GM12878 (cell line): ENCODE measurements around the gene SCAMP1. TPM values are rescaled to one million over a fixed set of nuclear protein-coding genes. Genes with fewer than 3 reads are reported as not detected.

ENCODE experiments used
- ATAC-seq: fragments of 200-7000 bp; cut with Tn5 transposase; 3 replicates; pipeline ENCODE4 v1.9.1; 2020; ENCODE audit warnings: mild to moderate bottlenecking, moderate library complexity
- BruUV-seq: library from RNA; stranded (reverse); fragments of 400-500 nt; replicated peaks from 2 replicates; lab custom pipeline; 2021; lab: Mats Ljungman, UMichigan
- CTCF ChIA-PET: fragments of 300-600 bp; sonication (Branson Sonifier 250); formaldehyde crosslinking; extraction: SDS; loops from one replicate; lab custom pipeline; 2021; ENCODE audit warnings: inconsistent platforms; lab: Yijun Ruan, JAX
- POLR2A ChIA-PET: fragments of 350-600 bp; formaldehyde crosslinking; extraction: SDS; loops from one replicate; lab custom pipeline; 2021; ENCODE audit warnings: inconsistent platforms; lab: Charles Lee
- RAD21 ChIA-PET: fragments of 300-600 bp; sonication (Branson Sonifier 250); formaldehyde crosslinking; loops from one replicate; lab custom pipeline; 2023; ENCODE audit warnings: antibody characterized with exemption; ENCODE audit not compliant: unreplicated experiment; lab: Charles Lee
- SMC1A ChIA-PET: fragments of 300-600 bp; sonication (Branson Sonifier 250); formaldehyde crosslinking; loops from one replicate; lab custom pipeline; 2023; ENCODE audit not compliant: unreplicated experiment, uncharacterized antibody; lab: Charles Lee
- DNase-seq: peaks from one replicate; pipeline ENCODE4 v3.0.0-alpha.2; 2011; ENCODE audit warnings: low read depth, low spot score
- FAIRE-seq: peaks from 3 replicates; lab custom pipeline; 2011; peaks lifted over from hg19 to GRCh38; lab: Jason Lieb, UNC
- H2AFZ ChIP-seq: 2 replicates; pipeline ENCODE4 v1.6.0; 2011; ENCODE audit warnings: low read depth, low read length, control low read depth; ENCODE audit not compliant: control insufficient read depth
- H3K27ac ChIP-seq: 2 replicates; pipeline ENCODE4 v1.5.1; 2011; ENCODE audit warnings: control low read depth; ENCODE audit not compliant: control insufficient read depth, insufficient read depth
- H3K27me3 ChIP-seq, 2 experiments: replicated peaks in 1 of 2; 2 replicates each; pipeline versions ENCODE4 v1.6.0 to v1.6.1; 2011; ENCODE audit warnings: low read length in 1 of 2; ENCODE audit not compliant: control insufficient read depth in 2 of 2, insufficient read depth in 2 of 2
- H3K36me3 ChIP-seq, 2 experiments: 2 replicates each; pipeline ENCODE4 v1.5.1; 2011; ENCODE audit warnings: low read length in 1 of 2; ENCODE audit not compliant: control insufficient read depth in 2 of 2, insufficient read depth in 2 of 2
- H3K4me1 ChIP-seq: 2 replicates; pipeline ENCODE4 v1.6.1; 2011; ENCODE audit warnings: mild to moderate bottlenecking, low read length, moderate library complexity, mixed read lengths; ENCODE audit not compliant: control insufficient read depth, insufficient read depth
- H3K4me2 ChIP-seq: 2 replicates; pipeline ENCODE4 v1.6.0; 2011; ENCODE audit warnings: control low read depth; ENCODE audit not compliant: control insufficient read depth, insufficient read depth
- H3K4me3 ChIP-seq: fragments of 200-600 bp; sonication (generic); 2 replicates; pipeline ENCODE4 v1.5.1; 2016
- H3K79me2 ChIP-seq: 2 replicates; pipeline ENCODE4 v1.6.0; 2011; ENCODE audit warnings: low read length; ENCODE audit not compliant: control insufficient read depth, insufficient read depth
- H3K9ac ChIP-seq: 2 replicates; pipeline ENCODE4 v1.8.0; 2011; ENCODE audit warnings: low read length, control low read depth, mixed read lengths; ENCODE audit not compliant: control insufficient read depth, insufficient read depth
- H3K9me3 ChIP-seq: replicated peaks from 3 replicates; pipeline ENCODE4 v1.5.1; 2011; ENCODE audit warnings: mild to moderate bottlenecking, low read length; ENCODE audit not compliant: control insufficient read depth, insufficient read depth
- H4K20me1 ChIP-seq: 2 replicates; pipeline ENCODE4 v1.6.0; 2011; ENCODE audit not compliant: control insufficient read depth, insufficient read depth
- ATF7 ChIP-seq: fragments of 450-650 bp; IDR thresholded peaks from 2 replicates; pipeline ENCODE4 v1.6.1; 2016; ENCODE audit warnings: low read depth, mild to moderate bottlenecking
- BMI1 ChIP-seq: fragments of 450-650 bp; IDR thresholded peaks from 2 replicates; pipeline ENCODE4 v1.6.1; 2016; ENCODE audit warnings: mild to moderate bottlenecking, moderate library complexity, borderline replicate concordance
- MEF2A ChIP-seq: IDR thresholded peaks from 2 replicates; pipeline ENCODE4 v1.6.1; 2011; ENCODE audit warnings: low read depth, mild to moderate bottlenecking, low read length, moderate library complexity; ENCODE audit not compliant: insufficient read depth
- NFYA ChIP-seq: IDR thresholded peaks from 2 replicates; pipeline ENCODE4 v1.6.1; 2011; ENCODE audit warnings: low read depth, mild to moderate bottlenecking, low read length, improper control_type of control experiment, borderline replicate concordance
- POLR2AphosphoS2 ChIP-seq: IDR thresholded peaks from 2 replicates; pipeline ENCODE4 v1.6.1; 2011; ENCODE audit warnings: low read depth, mild to moderate bottlenecking, low read length, improper control_type of control experiment, moderate library complexity
- WRNIP1 ChIP-seq: IDR thresholded peaks from 2 replicates; pipeline ENCODE4 v1.6.1; 2011; ENCODE audit warnings: low read depth, low read length, improper control_type of control experiment, borderline replicate concordance
- WGBS: methylation state at CpG from one replicate; pipeline ENCODE4 v1.1.6; 2016; ENCODE audit warnings: low lambda C conversion rate; ENCODE audit not compliant: insufficient replicate concordance, insufficient coverage; ENCODE audit errors: missing lambda C conversion rate; 5-methylcytosine and 5-hydroxymethylcytosine counted together
- in situ Hi-C: fragments of 300-500 bp; cut with MboI; formaldehyde crosslinking; loops from 9 replicates; pipeline ENCODE4 v1.14.3; 2018; ENCODE audit warnings: mixed read lengths
- intact Hi-C: fragments of 100-400 bp; cut with micrococcal nuclease; formaldehyde crosslinking; loops from one replicate; pipeline ENCODE4 v1.14.2; 2022; ENCODE audit not compliant: unreplicated experiment
- polyA plus RNA-seq, 11 experiments: library from polyadenylated mRNA; depleted of rRNA in 4 of 11; unstranded in 6 of 11; stranded (reverse) in 5 of 11; fragments of >200 nt; fragmentation: Nextera tagmentation in 4 of 11; fragmentation: Illumina TruSeq in 1 of 11; extraction: Ambion mirVana in 4 of 11; extraction: Trizol in 1 of 11; gene quantifications; 1 replicate in 1 of 11; 2 replicates in 10 of 11; pipeline versions ENCODE4 v1.2.1 to v1.2.3, GENCODE V29; 2011 to 2016; ENCODE audit warnings: inconsistent platforms in 2 of 11, missing spikeins in 2 of 11, low read depth in 1 of 11
- total RNA-seq, 4 experiments: library from RNA; depleted of rRNA in 3 of 4; stranded (reverse); fragments of >200 nt in 3 of 4; fragmentation: Illumina TruSeq in 1 of 4; extraction: Trizol in 1 of 4; gene quantifications; 2 replicates each; pipeline versions ENCODE4 v1.2.1 to v1.2.3, GENCODE V29; 2013 to 2021
- TF ChIP-seq, protein P1 (sequence below): IDR thresholded peaks from 2 replicates; pipeline ENCODE4 v1.6.1; 2012; ENCODE audit warnings: low read length, inconsistent platforms

Gene SCAMP1
- total and polyA plus RNA-seq, 10 of the 15 experiments (the other 5 are each of a cell fraction or from before 2014, with no cell fraction given), result 6.4 to 27.9 (median 20.0) TPM

DNA sequence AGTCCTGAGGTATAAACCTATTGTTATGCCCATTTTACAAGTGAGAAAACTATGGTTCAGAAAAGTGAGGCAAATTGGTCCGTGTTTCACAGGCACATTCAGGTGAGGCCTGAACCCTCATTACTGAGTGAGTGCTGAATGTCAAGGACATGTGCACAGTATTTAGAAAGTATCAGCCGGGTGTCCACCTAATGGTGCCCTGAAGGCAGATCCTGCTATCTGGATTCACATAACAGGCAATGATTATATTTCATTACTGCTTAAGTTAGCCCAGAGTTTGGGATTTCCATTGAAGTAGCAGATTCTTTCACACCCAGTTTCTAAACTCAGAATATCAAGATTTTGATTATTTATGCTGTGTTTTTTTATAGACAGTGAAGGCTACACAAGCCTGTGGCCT is 145.4 kb downstream of the SCAMP1 start:
- TF ChIP-seq, protein P1, sequence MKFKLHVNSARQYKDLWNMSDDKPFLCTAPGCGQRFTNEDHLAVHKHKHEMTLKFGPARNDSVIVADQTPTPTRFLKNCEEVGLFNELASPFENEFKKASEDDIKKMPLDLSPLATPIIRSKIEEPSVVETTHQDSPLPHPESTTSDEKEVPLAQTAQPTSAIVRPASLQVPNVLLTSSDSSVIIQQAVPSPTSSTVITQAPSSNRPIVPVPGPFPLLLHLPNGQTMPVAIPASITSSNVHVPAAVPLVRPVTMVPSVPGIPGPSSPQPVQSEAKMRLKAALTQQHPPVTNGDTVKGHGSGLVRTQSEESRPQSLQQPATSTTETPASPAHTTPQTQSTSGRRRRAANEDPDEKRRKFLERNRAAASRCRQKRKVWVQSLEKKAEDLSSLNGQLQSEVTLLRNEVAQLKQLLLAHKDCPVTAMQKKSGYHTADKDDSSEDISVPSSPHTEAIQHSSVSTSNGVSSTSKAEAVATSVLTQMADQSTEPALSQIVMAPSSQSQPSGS, result no peak
- TF ChIP-seq MEF2A, result no peak
- no peak for TF ChIP-seq NFYA
- TF ChIP-seq WRNIP1, result no peak
- TF ChIP-seq POLR2AphosphoS2, result no peak
- no peak for TF ChIP-seq ATF7
- no peak for TF ChIP-seq BMI1
- DNase-seq (no peak), ATAC-seq (no peak), FAIRE-seq (no peak)
- Histone ChIP-seq H3K4me3 (no peak overlapping the region), H2AFZ (no peak overlapping the region), H3K9me3 (no peaks in the 10 kb centered on the region), H3K36me3 (peaks cover 0 to 9% of the 10 kb centered on the region in 2 experiments; a peak in 2 of 4 replicates), H3K4me1 (peaks cover 9% of the 10 kb centered on the region), H3K27ac (no peak overlapping the region), H3K79me2 (no peaks in the 10 kb centered on the region; the same call in 1 of the 2 replicates), H3K4me2 (no peak overlapping the region), H3K27me3 (no peaks in the 10 kb centered on the region), H3K9ac (no peak overlapping the region), H4K20me1 (0 out of 2 replicates have a peak, but pooled peaks cover 3% of the 10 kb centered on the region)
- WGBS, result 78% methylated on average over 2 of the region's 2 CpGs
- ChIA-PET CTCF (interaction anchor here (0.8 to 1.4 kb wide), 2 partner anchors 87 to 627 kb away, joined by 3 to 6 read pairs; no protein-coding TSS in a partner anchor), SMC1A (interaction anchor here (1.0 to 1.4 kb wide), 3 partner anchors 10 to 399 kb away, joined by 3 to 5 read pairs (median 4); no protein-coding TSS in a partner anchor), RAD21 (no interaction called here), POLR2A (interaction anchor here (0.6 kb wide), 1 partner anchor 229 kb away, joined by 3 read pairs; no protein-coding TSS in a partner anchor)
- in situ Hi-C loops, result no loop called here
- BruUV-seq, result no TSS peak
- intact Hi-C loops, result no loop called here
